BE2C (cell line): Measurements from ENCODE around the gene DAPK2.

Source experiments
- DNase-seq: peaks from one replicate; pipeline ENCODE4 v3.0.0-alpha.2; 2020
- H3K27me3 ChIP-seq: fragments of 250-450 bp; sonication (Bioruptor Pico); 2 replicates; pipeline ENCODE4 v1.5.1; 2020; ENCODE audit warnings: mild to moderate bottlenecking
- H3K36me3 ChIP-seq: fragments of 250-450 bp; sonication (Bioruptor Pico); 2 replicates; pipeline ENCODE4 v1.5.1; 2020; ENCODE audit warnings: mild to moderate bottlenecking
- H3K4me1 ChIP-seq: fragments of 250-450 bp; sonication (Bioruptor Pico); 2 replicates; pipeline ENCODE4 v1.5.1; 2020
- H3K4me3 ChIP-seq: 2 replicates; pipeline ENCODE4 v1.5.1; 2011; ENCODE audit warnings: low read depth, low read length
- H3K9me3 ChIP-seq: fragments of 250-450 bp; sonication (Bioruptor Pico); 2 replicates; pipeline ENCODE4 v1.5.1; 2020
- TF ChIP-seq, protein P1 (sequence below): IDR thresholded peaks from 2 replicates; pipeline ENCODE4 v1.5.1; 2012; ENCODE audit warnings: mild to moderate bottlenecking, low read depth, low read length

DAPK2 gene

GRCh38 chr15:64006642-64007041, 39.6 kb downstream of the DAPK2 start:
- Histone ChIP-seq H3K36me3 (no peaks in the 10 kb centered on the region), H3K4me1 (no peaks in the 10 kb centered on the region), H3K4me3 (no peak overlapping the region), H3K27me3 (no peaks in the 10 kb centered on the region), H3K9me3 (no peaks in the 10 kb centered on the region)
- DNase-seq: no peak
- TF ChIP-seq, protein P1, sequence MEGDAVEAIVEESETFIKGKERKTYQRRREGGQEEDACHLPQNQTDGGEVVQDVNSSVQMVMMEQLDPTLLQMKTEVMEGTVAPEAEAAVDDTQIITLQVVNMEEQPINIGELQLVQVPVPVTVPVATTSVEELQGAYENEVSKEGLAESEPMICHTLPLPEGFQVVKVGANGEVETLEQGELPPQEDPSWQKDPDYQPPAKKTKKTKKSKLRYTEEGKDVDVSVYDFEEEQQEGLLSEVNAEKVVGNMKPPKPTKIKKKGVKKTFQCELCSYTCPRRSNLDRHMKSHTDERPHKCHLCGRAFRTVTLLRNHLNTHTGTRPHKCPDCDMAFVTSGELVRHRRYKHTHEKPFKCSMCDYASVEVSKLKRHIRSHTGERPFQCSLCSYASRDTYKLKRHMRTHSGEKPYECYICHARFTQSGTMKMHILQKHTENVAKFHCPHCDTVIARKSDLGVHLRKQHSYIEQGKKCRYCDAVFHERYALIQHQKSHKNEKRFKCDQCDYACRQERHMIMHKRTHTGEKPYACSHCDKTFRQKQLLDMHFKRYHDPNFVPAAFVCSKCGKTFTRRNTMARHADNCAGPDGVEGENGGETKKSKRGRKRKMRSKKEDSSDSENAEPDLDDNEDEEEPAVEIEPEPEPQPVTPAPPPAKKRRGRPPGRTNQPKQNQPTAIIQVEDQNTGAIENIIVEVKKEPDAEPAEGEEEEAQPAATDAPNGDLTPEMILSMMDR: no peak

- no peak for DNase-seq
- H3K9me3 ChIP-seq: no peaks in the 10 kb centered on the region
- H3K4me1 ChIP-seq: no peaks in the 10 kb centered on the region
- TF ChIP-seq, protein P1: no peak
- H3K4me3 ChIP-seq: no peak overlapping the region
- H3K27me3 ChIP-seq: no peaks in the 10 kb centered on the region
- H3K36me3 ChIP-seq: no peaks in the 10 kb centered on the region
Observed at GRCh38 chr15:64004587-64004986, 41.7 kb downstream of the DAPK2 start.

DNA sequence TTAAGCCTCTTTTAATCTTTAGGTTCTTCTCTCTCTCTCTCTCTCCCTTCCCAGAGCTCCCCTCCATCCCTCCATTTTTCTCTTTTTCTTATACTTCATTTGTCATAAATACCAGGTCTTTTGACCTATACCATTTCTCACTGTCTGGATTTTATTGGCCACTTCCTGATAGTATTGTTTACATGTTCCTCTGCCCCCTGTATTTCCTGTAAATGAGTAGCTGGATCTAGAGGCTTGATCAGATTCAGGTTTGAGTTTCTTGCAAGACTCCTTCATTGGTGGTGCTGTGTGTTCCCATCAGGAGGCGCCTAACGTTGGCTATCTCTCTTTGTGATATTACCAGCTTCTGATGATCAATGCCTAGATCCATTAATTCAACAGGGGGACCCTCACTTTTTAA, 42.2 kb downstream of the DAPK2 start:
- H3K4me3 ChIP-seq: no peak overlapping the region
- H3K9me3 ChIP-seq: no peaks in the 10 kb centered on the region
- no peak for DNase-seq
- H3K27me3 ChIP-seq: no peaks in the 10 kb centered on the region
- H3K36me3 ChIP-seq: no peaks in the 10 kb centered on the region
- no peaks in the 10 kb centered on the region for H3K4me1 ChIP-seq
- TF ChIP-seq, protein P1: no peak

DNA sequence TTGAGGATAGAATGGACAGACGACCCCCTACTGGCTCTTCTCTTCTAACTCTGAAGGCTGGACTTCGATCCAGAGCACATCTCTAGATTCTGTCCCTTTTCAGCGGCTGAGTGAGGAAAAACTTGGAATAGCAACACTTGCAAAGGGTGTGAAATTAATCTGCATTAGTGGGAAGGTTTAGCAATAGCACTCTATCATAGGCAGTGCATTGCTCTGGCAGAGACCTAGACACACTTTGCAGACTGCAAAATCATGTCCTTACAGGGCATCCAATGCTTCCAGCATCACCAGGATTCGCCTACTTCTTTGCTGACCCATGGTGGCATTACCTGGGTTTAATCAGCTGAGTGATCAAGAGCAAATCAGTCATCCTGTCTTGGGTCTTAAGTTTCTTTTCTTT, 43.1 kb downstream of the DAPK2 start:
- Histone ChIP-seq H3K9me3 (no peaks in the 10 kb centered on the region), H3K4me1 (no peaks in the 10 kb centered on the region), H3K36me3 (no peaks in the 10 kb centered on the region), H3K27me3 (no peaks in the 10 kb centered on the region), H3K4me3 (no peak overlapping the region)
- no peak for DNase-seq
- TF ChIP-seq, protein P1: no peak

DNA sequence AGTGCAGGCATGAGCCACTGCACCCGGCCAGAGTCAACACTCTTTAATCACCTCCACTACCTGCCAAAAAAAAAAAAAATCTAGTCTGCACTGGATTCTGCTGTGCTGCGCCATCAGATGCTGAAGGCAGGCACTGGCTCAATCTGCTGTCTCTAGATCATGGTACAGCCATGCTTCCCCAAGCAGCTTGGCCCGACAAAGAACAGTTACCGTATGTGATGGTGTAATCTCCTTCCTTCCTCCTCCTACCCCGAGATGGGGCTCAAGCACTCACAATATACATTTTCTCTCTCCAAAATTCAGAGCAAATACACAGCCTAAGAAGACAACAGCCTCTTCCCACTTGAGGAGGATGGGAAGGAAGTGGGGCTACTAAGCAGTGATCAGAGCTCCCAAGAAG, 45.1 kb downstream of the DAPK2 start:
- Histone ChIP-seq H3K4me3 (no peak overlapping the region), H3K36me3 (no peaks in the 10 kb centered on the region), H3K4me1 (no peaks in the 10 kb centered on the region), H3K27me3 (no peaks in the 10 kb centered on the region), H3K9me3 (no peaks in the 10 kb centered on the region)
- TF ChIP-seq, protein P1: no peak
- no peak for DNase-seq

- Histone ChIP-seq H3K36me3 (no peaks in the 10 kb centered on the region), H3K4me3 (no peak overlapping the region), H3K4me1 (no peaks in the 10 kb centered on the region), H3K27me3 (no peaks in the 10 kb centered on the region), H3K9me3 (no peaks in the 10 kb centered on the region)
- DNase-seq: no peak
- TF ChIP-seq, protein P1: no peak
Observed at GRCh38 chr15:64000183-64000951, 45.9 kb downstream of the DAPK2 start.
